Daoy (cell line): ENCODE measurements around the gene ADAMTS19. TPM values are rescaled to one million over a fixed set of nuclear protein-coding genes. Genes with fewer than 3 reads are reported as not detected.
"Not testable (repeated sequence)": the region's sequence is repeated elsewhere in the genome, so short reads cannot be mapped to it uniquely, and the experiment has no call there.

Source experiments
- DNase-seq: peaks from one replicate; pipeline ENCODE4 v3.0.0-alpha.2; 2015; ENCODE audit warnings: low read depth
- total RNA-seq: library from RNA; depleted of rRNA; stranded (reverse); fragments of >200 nt; shearing (Covaris generic); gene quantifications from 2 replicates; pipeline ENCODE4 v1.2.3, GENCODE V29; 2014

ADAMTS19 gene
- total RNA-seq, 1 experiment from 2014 or later: not detected

DNA sequence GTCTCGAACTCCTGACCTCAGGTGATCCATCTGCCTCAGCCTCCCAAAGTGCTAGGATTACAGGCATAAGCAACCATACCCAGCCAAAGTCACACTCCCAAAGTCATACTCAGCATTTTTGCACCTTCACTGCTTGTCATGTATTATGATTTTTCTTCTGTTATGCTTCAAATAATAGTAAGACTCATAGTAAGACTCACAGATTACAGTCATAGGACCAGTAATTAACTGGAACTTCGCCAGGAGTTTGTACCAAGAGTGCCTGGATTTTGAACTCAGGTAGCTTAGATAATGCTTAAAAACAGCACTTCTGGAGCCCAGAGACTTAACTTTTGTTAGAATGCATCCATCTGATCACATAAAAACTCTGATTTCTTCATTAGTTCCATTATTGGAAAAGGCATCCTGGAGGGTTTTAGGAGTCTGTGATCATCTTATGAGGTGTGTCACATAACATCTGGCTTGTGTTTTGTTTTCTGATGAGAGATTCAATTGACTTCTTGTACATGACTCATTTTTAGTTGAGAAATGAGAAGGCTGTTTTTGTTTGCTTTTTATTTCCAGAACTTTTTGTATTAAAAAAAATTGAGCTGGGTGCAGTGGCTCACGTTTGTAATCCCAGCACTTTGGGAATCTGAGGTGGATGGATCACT lies 131.5 kb downstream of the ADAMTS19 start:
- no peak for DNase-seq

GRCh38 chr5:129593525-129593924 lies 133.4 kb downstream of the ADAMTS19 start:
- DNase-seq: no peak

DNA sequence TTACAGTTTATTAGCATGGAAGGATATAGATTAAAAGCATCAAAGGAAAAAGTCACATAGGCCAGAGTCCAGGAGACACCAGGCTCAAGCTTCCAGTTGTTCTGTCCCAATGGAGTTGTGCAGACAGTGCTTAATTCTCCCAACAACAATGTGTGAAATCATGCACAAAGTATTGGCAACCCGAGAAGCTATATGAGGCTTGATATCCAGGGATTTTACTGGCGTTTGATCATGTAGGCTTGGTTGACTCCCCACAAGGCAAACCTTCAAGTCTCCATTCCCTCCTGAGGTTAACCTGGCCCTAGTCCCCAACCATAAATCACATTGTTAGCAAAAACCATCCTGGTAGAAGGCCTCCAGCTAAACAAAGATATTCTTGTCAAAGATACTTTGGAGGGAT lies 141.5 kb downstream of the ADAMTS19 start:
- no peak for DNase-seq

DNA sequence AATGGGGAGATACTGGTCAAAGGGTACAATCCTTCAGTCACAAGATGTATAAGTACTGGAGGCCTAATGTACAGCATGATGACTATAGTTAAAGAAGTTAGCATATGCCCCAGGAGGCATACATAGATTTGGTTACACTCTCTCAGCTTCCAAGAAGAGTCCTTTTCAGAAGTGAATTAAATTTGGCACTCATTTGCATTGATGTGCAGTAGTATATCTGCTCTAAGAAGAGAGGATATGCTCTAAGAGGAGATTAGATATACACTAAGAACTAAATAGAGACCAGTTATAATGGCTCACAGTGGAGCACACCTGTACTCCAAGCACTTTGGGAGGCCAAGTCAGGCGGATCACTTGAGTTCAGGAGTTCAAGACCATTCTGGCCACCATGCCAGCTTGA lies 148.3 kb downstream of the ADAMTS19 start:
- DNase-seq: no peak

GRCh38 chr5:129609710-129610109 lies 149.6 kb downstream of the ADAMTS19 start:
- no peak for DNase-seq

GRCh38 chr5:129616517-129616916 lies 156.4 kb downstream of the ADAMTS19 start:
- DNase-seq: no peak

GRCh38 chr5:129617206-129617605 lies 157.1 kb downstream of the ADAMTS19 start:
- no peak for DNase-seq

- no peak for DNase-seq
Measured at GRCh38 chr5:129619782-129620181, 159.7 kb downstream of the ADAMTS19 start.

GRCh38 chr5:129622531-129622930 lies 162.4 kb downstream of the ADAMTS19 start:
- DNase-seq: no peak

DNA sequence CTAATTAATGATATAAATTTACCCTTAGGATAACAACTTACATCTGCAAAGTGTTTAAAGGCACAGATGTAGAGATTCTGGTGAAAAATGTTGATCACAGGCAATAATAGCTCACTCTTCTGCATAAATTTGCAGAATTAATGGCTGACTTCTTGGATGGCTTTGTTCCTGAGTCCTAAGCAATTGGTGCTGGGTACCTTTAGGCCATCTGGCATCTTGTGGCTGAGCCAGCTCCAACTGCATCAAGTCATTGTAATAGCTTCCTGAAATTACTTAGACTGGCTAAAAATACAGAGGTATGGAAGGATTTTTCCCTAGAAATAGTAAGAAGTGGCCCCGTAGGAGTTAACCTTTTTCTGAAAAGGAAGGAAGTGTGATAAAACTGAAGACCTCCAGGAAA lies 169.5 kb downstream of the ADAMTS19 start:
- no peak for DNase-seq

DNA sequence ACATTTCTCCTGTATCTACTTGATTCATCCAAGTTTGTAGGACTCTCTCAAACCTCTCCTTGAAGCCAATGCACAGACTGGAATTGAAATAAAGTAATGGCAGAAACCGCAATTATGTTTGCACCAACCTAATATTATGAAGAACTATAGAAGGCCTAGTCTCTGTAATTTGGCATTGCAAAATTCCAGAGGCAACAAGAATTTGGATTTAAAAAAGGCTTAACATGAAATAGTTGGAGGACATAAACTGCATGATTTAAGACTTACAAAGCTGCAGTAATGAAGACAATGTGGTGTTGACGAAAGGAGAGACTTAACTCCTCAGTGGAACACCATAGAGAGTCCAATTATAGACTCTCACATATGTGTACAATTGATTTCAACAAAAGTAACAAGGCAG lies 170.0 kb downstream of the ADAMTS19 start:
- DNase-seq: no peak

DNA sequence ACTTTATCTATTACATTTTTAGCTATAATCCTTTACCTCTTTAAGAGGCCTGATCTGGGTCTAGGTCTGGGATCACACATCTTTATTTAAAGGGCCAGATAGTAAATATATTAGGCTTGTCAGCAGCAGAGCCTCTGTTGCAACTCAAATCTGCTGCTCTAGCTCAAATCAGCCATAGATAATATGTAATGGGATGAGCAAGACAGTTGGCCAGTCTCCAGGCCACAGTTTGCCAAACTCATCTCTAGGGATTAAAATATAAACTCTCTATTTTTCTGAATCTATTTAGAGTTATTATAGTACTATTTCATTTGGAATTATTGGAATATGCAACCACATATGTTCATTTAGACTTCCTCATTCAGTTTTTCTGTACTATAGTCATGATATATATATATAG lies 171.9 kb downstream of the ADAMTS19 start:
- DNase-seq: no peak

- not testable (repeated sequence) for DNase-seq
Measured at GRCh38 chr5:129637501-129637900, 177.4 kb downstream of the ADAMTS19 start.

- DNase-seq: no peak
Measured at GRCh38 chr5:129639331-129639730, 179.2 kb downstream of the ADAMTS19 start.

DNA sequence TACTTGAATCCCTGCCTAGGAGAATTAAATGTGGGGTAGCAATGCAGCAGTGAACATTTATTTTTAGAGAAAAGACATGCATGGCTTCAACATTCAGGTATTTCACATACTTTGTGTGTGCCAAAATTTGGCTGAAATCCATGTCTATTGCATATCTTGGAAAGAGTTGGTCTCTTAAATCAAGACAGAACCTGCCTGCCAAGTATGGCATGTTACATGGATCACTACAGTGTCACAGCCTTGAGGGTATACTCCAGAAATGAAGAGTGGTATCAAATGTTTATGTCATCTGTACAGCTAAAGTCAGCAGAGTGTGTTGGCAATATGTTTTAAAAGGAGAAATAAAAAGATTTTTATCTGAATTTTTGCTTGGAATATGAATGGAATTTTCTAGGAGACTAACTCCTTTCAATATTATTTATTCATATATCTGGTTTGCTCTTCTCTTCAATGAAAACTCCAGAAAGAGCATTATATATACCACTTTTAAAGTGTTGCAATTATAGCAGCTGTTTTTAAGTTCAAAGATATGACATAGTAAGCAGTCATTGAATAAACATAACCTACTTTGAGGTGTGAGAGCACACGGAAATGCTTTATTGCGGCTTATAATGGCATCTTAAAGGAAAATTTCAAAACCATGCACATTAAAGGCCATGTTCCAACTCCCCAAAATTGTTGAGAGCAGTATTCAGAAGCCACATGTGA lies 192.4 kb downstream of the ADAMTS19 start:
- no peak for DNase-seq

DNA sequence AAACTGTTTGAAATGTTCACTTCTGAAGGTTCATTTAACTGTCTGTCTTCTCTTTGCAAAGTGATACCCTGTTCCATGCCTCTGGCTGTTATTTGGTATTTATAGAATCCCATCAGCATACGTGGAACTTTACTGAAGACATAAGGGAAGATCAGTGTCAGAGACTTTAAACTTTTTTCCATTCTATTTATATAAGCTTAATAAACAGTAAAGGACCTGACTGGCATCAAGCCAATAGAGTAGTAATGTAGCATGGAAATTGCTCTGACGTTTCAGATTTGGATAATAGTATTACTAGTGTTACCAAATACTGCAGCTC lies 192.9 kb downstream of the ADAMTS19 start:
- DNase-seq: no peak

- no peak for DNase-seq
Measured at GRCh38 chr5:129653442-129653841, 193.3 kb downstream of the ADAMTS19 start.

DNA sequence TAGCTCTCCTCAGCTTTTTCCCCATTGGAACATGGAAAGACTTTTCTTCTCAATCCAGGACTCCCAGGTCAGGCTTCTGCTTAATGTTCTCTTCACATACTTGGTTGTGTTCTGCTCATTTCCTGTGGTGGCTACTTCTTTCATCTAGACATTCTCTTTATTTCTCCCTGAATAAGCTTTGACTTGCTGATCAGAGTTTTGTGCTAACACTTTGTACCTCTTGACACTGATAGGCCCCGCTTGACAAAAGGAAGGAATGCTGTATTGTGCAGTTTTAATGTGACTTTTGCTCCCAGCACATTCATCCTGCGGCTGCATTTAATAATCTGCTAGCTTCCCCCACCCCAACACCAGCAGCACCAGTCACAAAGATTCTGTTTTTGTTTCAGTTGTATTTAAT lies 196.9 kb downstream of the ADAMTS19 start:
- no peak for DNase-seq

- DNase-seq: no peak
Measured at GRCh38 chr5:129658801-129659200, 198.7 kb downstream of the ADAMTS19 start.

DNA sequence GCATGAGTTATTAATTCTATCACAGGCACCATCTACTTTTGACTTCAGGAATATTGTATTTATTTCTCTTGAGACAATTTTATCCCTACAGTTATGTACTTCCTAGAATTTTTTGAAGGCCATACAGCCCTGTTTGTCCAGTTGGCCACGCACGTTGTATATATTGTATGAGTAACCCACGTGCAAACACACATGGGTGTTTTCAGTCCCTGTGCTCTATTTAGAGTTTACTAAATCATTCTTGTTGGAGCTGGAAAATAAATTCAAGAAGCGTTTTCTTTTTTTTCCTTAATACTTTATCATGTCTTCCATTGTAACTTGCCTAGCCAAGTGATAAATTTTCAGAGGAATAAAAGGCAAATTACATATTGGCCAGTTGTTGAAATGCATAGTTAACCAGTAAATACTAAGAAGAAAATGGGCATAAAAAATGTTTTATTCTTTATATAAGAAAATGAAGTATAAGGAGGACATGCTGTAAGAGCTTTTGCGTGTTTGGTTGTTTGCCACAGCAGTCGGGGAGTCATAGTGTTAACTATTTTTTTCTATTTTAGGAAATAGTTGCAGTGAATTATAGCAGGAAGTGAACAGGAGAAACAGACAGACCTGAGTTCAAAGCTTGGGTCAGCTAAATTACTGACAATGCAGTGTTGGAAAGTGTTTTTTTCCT lies 201.4 kb downstream of the ADAMTS19 start:
- DNase-seq: no peak

DNA sequence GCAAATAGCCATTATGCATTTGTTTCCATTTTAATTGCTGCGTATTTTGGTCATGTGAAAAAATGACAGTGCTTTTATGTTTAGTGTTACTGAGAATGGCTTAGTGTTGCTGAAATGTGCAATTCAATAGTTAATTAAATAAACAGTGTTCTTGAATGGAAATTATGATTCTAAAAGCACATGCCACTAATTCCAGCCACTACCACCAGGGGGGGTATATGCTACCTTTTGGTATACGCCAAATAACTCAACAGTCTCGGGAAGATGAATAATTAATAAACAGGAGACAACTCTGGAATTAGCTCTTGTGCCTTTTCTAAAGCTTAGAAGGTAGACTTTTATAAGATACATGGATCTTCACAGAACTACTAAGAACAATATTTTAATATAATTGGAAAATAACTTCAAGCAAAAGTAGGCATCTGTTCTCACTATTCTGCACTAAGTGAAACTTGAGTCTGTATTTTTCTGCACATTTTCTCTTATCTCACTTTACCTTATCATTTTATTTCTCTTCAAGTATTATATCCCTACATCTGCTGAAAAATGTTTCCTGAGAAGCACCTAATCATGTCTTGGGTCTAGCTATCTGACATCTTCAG lies 204.3 kb downstream of the ADAMTS19 start:
- peak; percentile 9 for DNase-seq

GRCh38 chr5:129670957-129671500 lies 210.9 kb downstream of the ADAMTS19 start:
- DNase-seq: no peak

DNA sequence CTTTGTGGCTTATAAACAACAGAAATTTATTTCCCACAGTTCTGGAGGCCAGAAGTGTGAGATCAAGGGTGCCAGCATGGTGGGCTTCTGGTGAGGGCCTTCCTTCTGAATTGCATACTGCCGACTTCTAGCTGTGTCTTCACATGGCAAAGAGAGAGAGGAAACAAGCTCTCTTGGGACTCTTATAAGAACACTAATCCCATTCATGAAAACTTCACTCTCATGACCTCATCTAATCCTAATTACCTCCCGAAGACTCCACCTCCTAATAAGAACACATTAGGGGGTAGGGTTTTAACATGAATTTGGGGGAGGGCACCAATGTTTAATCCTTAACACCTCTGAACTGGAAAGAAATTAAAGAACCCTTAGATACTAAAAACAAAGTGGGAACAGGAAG lies 211.9 kb downstream of the ADAMTS19 start:
- DNase-seq: no peak
